Cardiac fibroblast (primary cell): ENCODE measurements around the gene ATP7B.

Source experiments
- DNase-seq, 2 donors: peaks; one replicate each; pipeline versions ENCODE4 v3.0.0 to v3.0.0-alpha.2; 2010; ENCODE audit warnings: low read depth in 2 of 2
- H3K4me3 ChIP-seq, 2 donors: replicated peaks in 1 of 2; 1 replicate in 1 of 2; 2 replicates in 1 of 2; pipeline ENCODE4 v1.5.1; 2011; ENCODE audit warnings: low read depth in 2 of 2, low read length in 2 of 2, mild to moderate bottlenecking in 2 of 2, moderate library complexity in 1 of 2
- TF ChIP-seq, protein P1 (sequence below): IDR thresholded peaks from one replicate; pipeline ENCODE4 v1.5.1; 2011; ENCODE audit warnings: low read depth, mild to moderate bottlenecking, low read length, inconsistent platforms

The ATP7B gene

DNA sequence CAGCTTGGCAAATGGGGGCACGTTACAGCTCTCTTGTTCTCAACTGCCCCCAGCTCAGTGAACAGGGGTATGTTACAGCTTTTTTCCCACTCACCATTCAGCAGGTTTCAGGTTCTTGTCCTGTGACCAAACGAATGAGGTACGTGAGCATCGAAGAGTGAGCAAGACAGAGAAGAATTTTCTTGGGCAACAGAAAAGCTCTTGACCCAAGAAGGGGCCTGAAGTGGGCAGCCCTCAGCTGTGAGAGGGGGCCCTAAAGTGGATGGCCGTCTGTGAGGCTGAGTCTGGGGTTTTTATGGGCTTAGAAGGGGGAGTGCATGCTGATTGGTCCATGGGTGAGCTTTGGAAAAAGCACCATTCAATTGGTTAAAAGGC lies 128.0 kb downstream of the ATP7B start:
- no peak for DNase-seq
- TF ChIP-seq, protein P1, sequence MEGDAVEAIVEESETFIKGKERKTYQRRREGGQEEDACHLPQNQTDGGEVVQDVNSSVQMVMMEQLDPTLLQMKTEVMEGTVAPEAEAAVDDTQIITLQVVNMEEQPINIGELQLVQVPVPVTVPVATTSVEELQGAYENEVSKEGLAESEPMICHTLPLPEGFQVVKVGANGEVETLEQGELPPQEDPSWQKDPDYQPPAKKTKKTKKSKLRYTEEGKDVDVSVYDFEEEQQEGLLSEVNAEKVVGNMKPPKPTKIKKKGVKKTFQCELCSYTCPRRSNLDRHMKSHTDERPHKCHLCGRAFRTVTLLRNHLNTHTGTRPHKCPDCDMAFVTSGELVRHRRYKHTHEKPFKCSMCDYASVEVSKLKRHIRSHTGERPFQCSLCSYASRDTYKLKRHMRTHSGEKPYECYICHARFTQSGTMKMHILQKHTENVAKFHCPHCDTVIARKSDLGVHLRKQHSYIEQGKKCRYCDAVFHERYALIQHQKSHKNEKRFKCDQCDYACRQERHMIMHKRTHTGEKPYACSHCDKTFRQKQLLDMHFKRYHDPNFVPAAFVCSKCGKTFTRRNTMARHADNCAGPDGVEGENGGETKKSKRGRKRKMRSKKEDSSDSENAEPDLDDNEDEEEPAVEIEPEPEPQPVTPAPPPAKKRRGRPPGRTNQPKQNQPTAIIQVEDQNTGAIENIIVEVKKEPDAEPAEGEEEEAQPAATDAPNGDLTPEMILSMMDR, result no peak
- no peak overlapping the region for H3K4me3 ChIP-seq
